Measurements from ENCODE around the gene GPATCH3. TPM values are rescaled to one million over a fixed set of nuclear protein-coding genes. Genes with fewer than 3 reads are reported as not detected.

The GPATCH3 gene
- total RNA-seq, 4 donors from 2014 or later: 5.4 to 13.6 (median 10.6) TPM

GRCh38 chr1:26863685-26864077 lies 36.6 kb downstream of the GPATCH3 start:
- TF ChIP-seq CTCF (IDR thresholded peaks at IDR 0.05): no peak
- ATAC-seq (ENCODE audit: low FRiP score): no peak
- no peak for DNase-seq (ENCODE audit: low spot score)

- ATAC-seq (ENCODE audit: low FRiP score) (no peak), DNase-seq (ENCODE audit: low spot score) (no peak)
- no peak for TF ChIP-seq CTCF (IDR thresholded peaks at IDR 0.05)
Measured at GRCh38 chr1:26862781-26863684, 37.2 kb downstream of the GPATCH3 start, which contains the start of gene SFN. TSS of gene SFN (plus strand) at chr1:26863149. CDS start at chr1:26863213, 64 bp downstream.

GRCh38 chr1:26861889-26862378 lies 38.3 kb downstream of the GPATCH3 start:
- DNase-seq (ENCODE audit: low spot score): no peak
- ATAC-seq (ENCODE audit: low FRiP score): no peak
- no peak for TF ChIP-seq CTCF (IDR thresholded peaks at IDR 0.05)

GRCh38 chr1:26861286-26861701 lies 39.0 kb downstream of the GPATCH3 start:
- ATAC-seq (ENCODE audit: low FRiP score): no peak
- DNase-seq (ENCODE audit: low spot score): no peak
- TF ChIP-seq CTCF (IDR thresholded peaks at IDR 0.05): no peak

- TF ChIP-seq CTCF (IDR thresholded peaks at IDR 0.05): no peak
Measured at GRCh38 chr1:26858891-26859640, 41.2 kb downstream of the GPATCH3 start.

GRCh38 chr1:26858160-26858559 lies 42.1 kb downstream of the GPATCH3 start:
- ATAC-seq (ENCODE audit: low FRiP score) (no peak), DNase-seq (ENCODE audit: low spot score) (no peak)
- TF ChIP-seq CTCF (IDR thresholded peaks at IDR 0.05): no peak

More at GRCh38 chr1:26858891-26859640, 41.2 kb downstream of the GPATCH3 start:
- no peak for ATAC-seq (ENCODE audit: low FRiP score)
- no peak for DNase-seq (ENCODE audit: low spot score)
